Neural cell (in vitro differentiated cells): Measurements from ENCODE around the gene TYW1.

Experiments
- CTCF ChIP-seq: fragments of 450-650 bp; IDR thresholded peaks from 2 replicates; pipeline ENCODE4 v1.5.1; 2014; ENCODE audit warnings: antibody characterized with exemption, mild to moderate bottlenecking, moderate library complexity; ENCODE audit not compliant: poor library complexity, severe bottlenecking
- EZH2 ChIP-seq: fragments of 200-600, 300-800 bp; shearing (Covaris generic), sonication (generic); IDR thresholded peaks from 2 replicates; pipeline ENCODE4 v1.6.1; 2014; ENCODE audit warnings: antibody characterized with exemption, low read length, borderline replicate concordance, mild to moderate bottlenecking; ENCODE audit not compliant: insufficient read depth, poor library complexity, severe bottlenecking
- MXI1 ChIP-seq: fragments of 450-650 bp; conservative IDR thresholded peaks from 2 replicates; pipeline ENCODE4 v1.6.1; 2014; ENCODE audit warnings: antibody characterized with exemption, mild to moderate bottlenecking; ENCODE audit not compliant: poor library complexity, severe bottlenecking
- POLR2AphosphoS5 ChIP-seq: IDR thresholded peaks from 2 replicates; pipeline ENCODE4 v1.6.1; 2012
- RAD21 ChIP-seq: fragments of 450-650 bp; conservative IDR thresholded peaks from 2 replicates; pipeline ENCODE4 v1.6.1; 2014; ENCODE audit warnings: antibody characterized with exemption, mild to moderate bottlenecking, moderate library complexity
- REST ChIP-seq: IDR thresholded peaks from 2 replicates; pipeline ENCODE4 v1.6.1; 2012; ENCODE audit warnings: borderline replicate concordance
- TAF1 ChIP-seq: IDR thresholded peaks from 2 replicates; pipeline ENCODE4 v1.6.1; 2012; ENCODE audit warnings: low read depth

GRCh38 chr7:67105377-67105776 lies 108.7 kb downstream of the TYW1 start:
- TF ChIP-seq CTCF (no peak), EZH2 (no peak), RAD21 (no peak), POLR2AphosphoS5 (no peak), TAF1 (no peak), MXI1 (no peak), REST (no peak)
